NT2/D1 (cell line): Measurements from ENCODE around the gene AHI1.

Experiments used
- YY1 ChIP-seq: IDR thresholded peaks from 2 replicates; pipeline ENCODE4 v1.6.1; 2011; ENCODE audit not compliant: insufficient read length, insufficient read depth
- ZNF274 ChIP-seq: IDR thresholded peaks from 2 replicates; pipeline ENCODE4 v1.6.1; 2011; ENCODE audit warnings: mild to moderate bottlenecking, low read depth, low read length

GRCh38 chr6:135372758-135373157 is 124.8 kb downstream of the AHI1 start:
- no peak for TF ChIP-seq ZNF274
- no peak for TF ChIP-seq YY1
